ENCODE measurements around the gene RBPJ. TPM values are rescaled to one million over a fixed set of nuclear protein-coding genes. Genes with fewer than 3 reads are reported as not detected.
A peak's percentile ranks its signal among the peaks of the same experiment; 100 is the strongest.

The RBPJ gene
- total RNA-seq, 1 donor from 2014 or later, result 121 TPM

DNA sequence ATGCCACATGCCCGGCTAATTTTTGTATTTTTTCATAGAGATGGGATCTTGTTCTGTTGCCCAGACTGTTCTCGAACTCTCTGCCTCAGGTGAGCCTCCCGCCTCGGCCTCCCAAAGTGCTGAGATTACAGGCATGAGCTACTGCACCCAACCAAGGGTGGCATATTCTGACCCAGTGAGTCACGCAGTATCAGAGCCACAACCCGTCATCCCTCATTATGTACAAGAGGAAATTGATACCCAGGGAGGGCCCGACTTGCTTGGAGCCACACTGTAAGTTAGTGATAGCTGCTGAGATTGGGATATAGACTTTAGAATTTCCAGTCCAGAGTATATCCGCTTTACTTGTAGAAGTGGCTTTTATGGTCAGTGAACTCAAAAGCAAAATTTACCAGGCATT is 154.9 kb downstream of the RBPJ start:
- Mint-ChIP-seq H3K4me3 (ENCODE audit: unreplicated experiment) (no peak overlapping the region), H3K36me3 (ENCODE audit: unreplicated experiment) (no peaks in the 10 kb centered on the region), H3K27ac (ENCODE audit: unreplicated experiment) (no peak overlapping the region), H3K4me1 (ENCODE audit: low read depth, unreplicated experiment) (peaks cover 3% of the 10 kb centered on the region), H3K27me3 (ENCODE audit: unreplicated experiment) (no peaks in the 10 kb centered on the region), H3K9me3 (ENCODE audit: unreplicated experiment) (no peaks in the 10 kb centered on the region)
- TF ChIP-seq, protein P1, sequence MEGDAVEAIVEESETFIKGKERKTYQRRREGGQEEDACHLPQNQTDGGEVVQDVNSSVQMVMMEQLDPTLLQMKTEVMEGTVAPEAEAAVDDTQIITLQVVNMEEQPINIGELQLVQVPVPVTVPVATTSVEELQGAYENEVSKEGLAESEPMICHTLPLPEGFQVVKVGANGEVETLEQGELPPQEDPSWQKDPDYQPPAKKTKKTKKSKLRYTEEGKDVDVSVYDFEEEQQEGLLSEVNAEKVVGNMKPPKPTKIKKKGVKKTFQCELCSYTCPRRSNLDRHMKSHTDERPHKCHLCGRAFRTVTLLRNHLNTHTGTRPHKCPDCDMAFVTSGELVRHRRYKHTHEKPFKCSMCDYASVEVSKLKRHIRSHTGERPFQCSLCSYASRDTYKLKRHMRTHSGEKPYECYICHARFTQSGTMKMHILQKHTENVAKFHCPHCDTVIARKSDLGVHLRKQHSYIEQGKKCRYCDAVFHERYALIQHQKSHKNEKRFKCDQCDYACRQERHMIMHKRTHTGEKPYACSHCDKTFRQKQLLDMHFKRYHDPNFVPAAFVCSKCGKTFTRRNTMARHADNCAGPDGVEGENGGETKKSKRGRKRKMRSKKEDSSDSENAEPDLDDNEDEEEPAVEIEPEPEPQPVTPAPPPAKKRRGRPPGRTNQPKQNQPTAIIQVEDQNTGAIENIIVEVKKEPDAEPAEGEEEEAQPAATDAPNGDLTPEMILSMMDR (IDR thresholded peaks at IDR 0.05; ENCODE audit: partially characterized antibody, unreplicated experiment), result no peak
- no peak for DNase-seq

DNA sequence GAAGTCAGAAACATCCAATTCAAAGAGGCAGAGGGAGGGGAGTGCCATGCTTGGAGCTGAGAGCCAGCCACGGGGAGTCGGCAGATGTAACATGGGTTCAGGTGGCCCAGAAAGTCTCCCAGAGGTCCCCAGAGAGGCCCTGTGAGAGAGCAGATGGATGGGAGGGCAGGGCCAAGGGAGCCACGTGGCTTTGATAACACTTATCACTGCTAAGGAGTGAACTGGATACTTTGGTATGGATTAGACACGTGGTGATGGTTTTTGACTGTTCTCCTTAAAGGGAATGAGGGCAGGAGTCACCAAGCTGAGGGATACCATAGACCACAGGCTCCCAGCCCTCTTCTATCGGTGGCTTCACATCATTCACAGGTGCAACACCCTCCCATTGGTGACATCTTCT is 155.7 kb downstream of the RBPJ start:
- TF ChIP-seq, protein P1 (IDR thresholded peaks at IDR 0.05; ENCODE audit: partially characterized antibody, unreplicated experiment), result no peak
- Mint-ChIP-seq H3K36me3 (ENCODE audit: unreplicated experiment) (no peaks in the 10 kb centered on the region), H3K4me1 (ENCODE audit: low read depth, unreplicated experiment) (peaks cover 3% of the 10 kb centered on the region), H3K27ac (ENCODE audit: unreplicated experiment) (peak overlapping the region; percentile 73), H3K27me3 (ENCODE audit: unreplicated experiment) (no peaks in the 10 kb centered on the region), H3K4me3 (ENCODE audit: unreplicated experiment) (no peak overlapping the region), H3K9me3 (ENCODE audit: unreplicated experiment) (no peaks in the 10 kb centered on the region)
- DNase-seq, result peak; percentile 31

DNA sequence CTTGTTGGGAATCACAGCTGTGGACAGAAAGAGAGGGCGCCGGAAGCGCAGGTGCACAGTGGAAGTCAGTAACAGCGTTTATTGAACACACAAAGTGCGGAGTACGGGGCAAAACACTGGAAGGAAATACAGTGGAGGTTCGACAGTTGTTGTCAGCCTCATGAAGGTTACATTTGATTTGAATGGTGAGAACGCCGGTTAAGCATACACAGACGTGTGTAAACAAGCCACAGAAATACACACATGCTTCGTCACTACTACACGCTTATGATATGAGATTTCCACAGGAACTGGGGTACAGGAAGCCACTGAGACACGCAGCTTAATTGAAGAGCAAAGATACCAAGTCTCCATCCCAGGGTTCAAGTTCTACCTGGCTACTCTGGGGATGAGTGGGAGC is 157.5 kb downstream of the RBPJ start:
- no peak overlapping the region for H3K4me3 Mint-ChIP-seq (ENCODE audit: unreplicated experiment)
- H3K4me1 Mint-ChIP-seq (ENCODE audit: low read depth, unreplicated experiment), result peaks cover 3% of the 10 kb centered on the region
- H3K27ac Mint-ChIP-seq (ENCODE audit: unreplicated experiment), result no peak overlapping the region
- H3K9me3 Mint-ChIP-seq (ENCODE audit: unreplicated experiment), result no peaks in the 10 kb centered on the region
- TF ChIP-seq, protein P1 (IDR thresholded peaks at IDR 0.05; ENCODE audit: partially characterized antibody, unreplicated experiment), result no peak
- no peak for DNase-seq
- H3K27me3 Mint-ChIP-seq (ENCODE audit: unreplicated experiment), result no peaks in the 10 kb centered on the region
- H3K36me3 Mint-ChIP-seq (ENCODE audit: unreplicated experiment), result no peaks in the 10 kb centered on the region

DNA sequence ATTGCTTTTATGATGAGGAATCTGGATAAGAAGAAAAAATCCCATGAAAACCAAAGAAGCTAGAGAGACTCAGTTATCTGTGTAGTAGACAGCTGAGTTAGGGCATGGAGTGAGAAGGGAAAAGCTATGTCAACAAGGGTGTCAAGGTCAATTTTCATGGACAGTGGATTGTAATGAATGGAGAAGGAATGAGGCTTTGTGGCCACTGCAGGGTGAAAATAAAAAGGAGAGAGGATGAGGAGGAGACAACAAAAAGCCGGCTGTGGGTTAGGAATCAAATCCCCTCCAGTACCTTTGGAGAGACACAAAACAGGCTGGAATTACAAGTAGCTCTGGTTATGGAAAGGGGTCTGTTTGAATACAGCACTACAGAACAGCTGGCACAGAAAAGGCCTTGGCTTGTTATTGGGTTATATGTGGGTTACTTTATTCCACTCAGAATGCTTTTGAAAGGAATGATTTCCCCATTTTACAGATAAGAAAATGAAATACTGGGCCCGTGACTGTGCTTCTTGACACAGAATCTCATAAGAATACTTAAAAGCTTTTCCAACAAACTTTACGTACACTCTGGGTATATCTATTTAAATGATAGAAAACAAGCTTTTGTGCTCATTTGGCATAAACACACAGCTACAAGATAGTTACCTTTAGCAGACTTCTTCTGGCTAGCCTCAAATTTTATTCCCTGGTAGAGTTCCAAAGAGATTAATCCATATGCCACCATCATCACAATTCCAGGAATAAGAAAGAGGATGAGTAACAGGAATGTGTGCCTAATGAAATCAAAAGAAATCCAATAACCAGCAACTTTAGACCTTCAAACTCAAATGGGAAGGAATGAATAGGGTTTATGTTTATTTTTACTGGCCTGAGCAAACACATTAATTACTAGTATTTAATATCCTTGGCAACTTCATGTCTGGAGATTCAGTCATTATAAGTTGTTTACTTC is 162.0 kb downstream of the RBPJ start:
- no peaks in the 10 kb centered on the region for H3K36me3 Mint-ChIP-seq (ENCODE audit: unreplicated experiment)
- no peak overlapping the region for H3K4me3 Mint-ChIP-seq (ENCODE audit: unreplicated experiment)
- no peaks in the 10 kb centered on the region for H3K27me3 Mint-ChIP-seq (ENCODE audit: unreplicated experiment)
- H3K27ac Mint-ChIP-seq (ENCODE audit: unreplicated experiment), result no peak overlapping the region
- DNase-seq, result no peak
- TF ChIP-seq, protein P1 (IDR thresholded peaks at IDR 0.05; ENCODE audit: partially characterized antibody, unreplicated experiment), result no peak
- no peaks in the 10 kb centered on the region for H3K4me1 Mint-ChIP-seq (ENCODE audit: low read depth, unreplicated experiment)
- no peaks in the 10 kb centered on the region for H3K9me3 Mint-ChIP-seq (ENCODE audit: unreplicated experiment)

DNA sequence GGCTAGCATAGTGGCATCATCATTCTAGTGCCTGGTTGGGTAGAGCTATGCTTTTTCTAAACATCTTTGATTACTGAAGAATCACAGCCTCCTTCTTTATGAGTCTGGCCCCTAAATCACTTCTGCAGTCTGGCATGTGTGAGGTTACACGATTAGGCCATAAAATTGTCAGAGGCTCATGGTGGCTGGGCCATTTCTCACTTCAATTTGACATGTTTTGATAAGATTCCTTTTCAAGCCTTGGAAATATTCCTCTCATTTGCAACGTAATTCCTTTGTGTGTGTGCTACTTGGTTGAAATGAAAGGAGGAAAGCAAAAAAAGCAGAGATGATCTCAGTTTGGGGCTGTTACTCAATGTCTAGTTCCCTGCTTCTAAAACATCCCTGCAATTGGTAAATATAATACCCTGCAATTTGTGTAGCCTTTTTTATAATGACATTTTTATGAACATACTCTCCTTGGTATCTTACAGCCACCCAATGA is 163.3 kb downstream of the RBPJ start:
- Mint-ChIP-seq H3K36me3 (ENCODE audit: unreplicated experiment) (no peaks in the 10 kb centered on the region), H3K9me3 (ENCODE audit: unreplicated experiment) (peaks cover 1% of the 10 kb centered on the region), H3K4me1 (ENCODE audit: low read depth, unreplicated experiment) (no peaks in the 10 kb centered on the region), H3K4me3 (ENCODE audit: unreplicated experiment) (no peak overlapping the region), H3K27me3 (ENCODE audit: unreplicated experiment) (no peaks in the 10 kb centered on the region), H3K27ac (ENCODE audit: unreplicated experiment) (no peak overlapping the region)
- TF ChIP-seq, protein P1 (IDR thresholded peaks at IDR 0.05; ENCODE audit: partially characterized antibody, unreplicated experiment), result no peak
- no peak for DNase-seq

Measured in glutamatergic neuron (in vitro differentiated cells).